GM12878 (cell line): Measurements from ENCODE around the gene GRIK4. TPM values are rescaled to one million over a fixed set of nuclear protein-coding genes. Genes with fewer than 3 reads are reported as not detected.

Experiments used
- ATAC-seq: fragments of 200-7000 bp; cut with Tn5 transposase; 3 replicates; pipeline ENCODE4 v1.9.1; 2020; ENCODE audit warnings: mild to moderate bottlenecking, moderate library complexity
- BruUV-seq: library from RNA; stranded (reverse); fragments of 400-500 nt; replicated peaks from 2 replicates; lab custom pipeline; 2021; lab: Mats Ljungman, UMichigan
- CTCF ChIA-PET: fragments of 300-600 bp; sonication (Branson Sonifier 250); formaldehyde crosslinking; extraction: SDS; loops from one replicate; lab custom pipeline; 2021; ENCODE audit warnings: inconsistent platforms; lab: Yijun Ruan, JAX
- POLR2A ChIA-PET: fragments of 350-600 bp; formaldehyde crosslinking; extraction: SDS; loops from one replicate; lab custom pipeline; 2021; ENCODE audit warnings: inconsistent platforms; lab: Charles Lee
- RAD21 ChIA-PET: fragments of 300-600 bp; sonication (Branson Sonifier 250); formaldehyde crosslinking; loops from one replicate; lab custom pipeline; 2023; ENCODE audit warnings: antibody characterized with exemption; ENCODE audit not compliant: unreplicated experiment; lab: Charles Lee
- SMC1A ChIA-PET: fragments of 300-600 bp; sonication (Branson Sonifier 250); formaldehyde crosslinking; loops from one replicate; lab custom pipeline; 2023; ENCODE audit not compliant: unreplicated experiment, uncharacterized antibody; lab: Charles Lee
- DNase-seq: peaks from one replicate; pipeline ENCODE4 v3.0.0-alpha.2; 2011; ENCODE audit warnings: low read depth, low spot score
- FAIRE-seq: peaks from 3 replicates; lab custom pipeline; 2011; peaks lifted over from hg19 to GRCh38; lab: Jason Lieb, UNC
- H2AFZ ChIP-seq: 2 replicates; pipeline ENCODE4 v1.6.0; 2011; ENCODE audit warnings: low read depth, low read length, control low read depth; ENCODE audit not compliant: control insufficient read depth
- H3K27ac ChIP-seq: 2 replicates; pipeline ENCODE4 v1.5.1; 2011; ENCODE audit warnings: control low read depth; ENCODE audit not compliant: control insufficient read depth, insufficient read depth
- H3K27me3 ChIP-seq, 2 experiments: replicated peaks in 1 of 2; 2 replicates each; pipeline versions ENCODE4 v1.6.0 to v1.6.1; 2011; ENCODE audit warnings: low read length in 1 of 2; ENCODE audit not compliant: control insufficient read depth in 2 of 2, insufficient read depth in 2 of 2
- H3K36me3 ChIP-seq, 2 experiments: 2 replicates each; pipeline ENCODE4 v1.5.1; 2011; ENCODE audit warnings: low read length in 1 of 2; ENCODE audit not compliant: control insufficient read depth in 2 of 2, insufficient read depth in 2 of 2
- H3K4me1 ChIP-seq: 2 replicates; pipeline ENCODE4 v1.6.1; 2011; ENCODE audit warnings: mild to moderate bottlenecking, low read length, moderate library complexity, mixed read lengths; ENCODE audit not compliant: control insufficient read depth, insufficient read depth
- H3K4me2 ChIP-seq: 2 replicates; pipeline ENCODE4 v1.6.0; 2011; ENCODE audit warnings: control low read depth; ENCODE audit not compliant: control insufficient read depth, insufficient read depth
- H3K4me3 ChIP-seq: fragments of 200-600 bp; sonication (generic); 2 replicates; pipeline ENCODE4 v1.5.1; 2016
- H3K79me2 ChIP-seq: 2 replicates; pipeline ENCODE4 v1.6.0; 2011; ENCODE audit warnings: low read length; ENCODE audit not compliant: control insufficient read depth, insufficient read depth
- H3K9ac ChIP-seq: 2 replicates; pipeline ENCODE4 v1.8.0; 2011; ENCODE audit warnings: low read length, control low read depth, mixed read lengths; ENCODE audit not compliant: control insufficient read depth, insufficient read depth
- H3K9me3 ChIP-seq: replicated peaks from 3 replicates; pipeline ENCODE4 v1.5.1; 2011; ENCODE audit warnings: mild to moderate bottlenecking, low read length; ENCODE audit not compliant: control insufficient read depth, insufficient read depth
- H4K20me1 ChIP-seq: 2 replicates; pipeline ENCODE4 v1.6.0; 2011; ENCODE audit not compliant: control insufficient read depth, insufficient read depth
- BCL11A ChIP-seq: IDR thresholded peaks from 2 replicates; pipeline ENCODE4 v1.6.1; 2011; ENCODE audit warnings: low read depth, low read length
- BMI1 ChIP-seq: fragments of 450-650 bp; IDR thresholded peaks from 2 replicates; pipeline ENCODE4 v1.6.1; 2016; ENCODE audit warnings: mild to moderate bottlenecking, moderate library complexity, borderline replicate concordance
- CHD1 ChIP-seq: IDR thresholded peaks from 2 replicates; pipeline ENCODE4 v1.6.1; 2012; ENCODE audit warnings: low read depth, low read length, improper control_type of control experiment
- E2F4 ChIP-seq: IDR thresholded peaks from 2 replicates; pipeline ENCODE4 v1.6.1; 2012; ENCODE audit warnings: low read depth, low read length, improper control_type of control experiment
- HCFC1 ChIP-seq: fragments of 150-350 bp; IDR thresholded peaks from 2 replicates; pipeline ENCODE4 v1.6.1; 2014; ENCODE audit warnings: low read length
- IRF4 ChIP-seq: IDR thresholded peaks from 2 replicates; pipeline ENCODE4 v1.6.1; 2011; ENCODE audit warnings: low read depth, low read length
- JUND ChIP-seq: IDR thresholded peaks from 2 replicates; pipeline ENCODE4 v1.6.1; 2012; ENCODE audit warnings: low read depth, mild to moderate bottlenecking, low read length, improper control_type of control experiment, moderate library complexity
- MAX ChIP-seq: IDR thresholded peaks from 2 replicates; pipeline ENCODE4 v1.6.1; 2012; ENCODE audit warnings: low read depth, low read length, improper control_type of control experiment
- NBN ChIP-seq: fragments of 450-650 bp; IDR thresholded peaks from 2 replicates; pipeline ENCODE4 v1.6.1; 2016
- NFYA ChIP-seq: IDR thresholded peaks from 2 replicates; pipeline ENCODE4 v1.6.1; 2011; ENCODE audit warnings: low read depth, mild to moderate bottlenecking, low read length, improper control_type of control experiment, borderline replicate concordance
- PAX8 ChIP-seq: fragments of 450-650 bp; IDR thresholded peaks from 2 replicates; pipeline ENCODE4 v1.6.1; 2017; ENCODE audit warnings: mild to moderate bottlenecking, moderate library complexity
- SREBF2 ChIP-seq: IDR thresholded peaks from 2 replicates; pipeline ENCODE4 v1.6.1; 2012; ENCODE audit warnings: mild to moderate bottlenecking, low read length
- STAT1 ChIP-seq: fragments of 450-650 bp; conservative IDR thresholded peaks from 2 replicates; pipeline ENCODE4 v1.6.1; 2014; ENCODE audit warnings: antibody characterized with exemption, mild to moderate bottlenecking
- ZNF274 ChIP-seq: IDR thresholded peaks from one replicate; pipeline ENCODE4 v1.8.0; 2011; ENCODE audit not compliant: insufficient read length, insufficient read depth
- WGBS: methylation state at CpG from one replicate; pipeline ENCODE4 v1.1.6; 2016; ENCODE audit warnings: low lambda C conversion rate; ENCODE audit not compliant: insufficient replicate concordance, insufficient coverage; ENCODE audit errors: missing lambda C conversion rate; 5-methylcytosine and 5-hydroxymethylcytosine counted together
- in situ Hi-C: fragments of 300-500 bp; cut with MboI; formaldehyde crosslinking; loops from 9 replicates; pipeline ENCODE4 v1.14.3; 2018; ENCODE audit warnings: mixed read lengths
- intact Hi-C: fragments of 100-400 bp; cut with micrococcal nuclease; formaldehyde crosslinking; loops from one replicate; pipeline ENCODE4 v1.14.2; 2022; ENCODE audit not compliant: unreplicated experiment
- polyA plus RNA-seq, 11 experiments: library from polyadenylated mRNA; depleted of rRNA in 4 of 11; unstranded in 6 of 11; stranded (reverse) in 5 of 11; fragments of >200 nt; fragmentation: Nextera tagmentation in 4 of 11; fragmentation: Illumina TruSeq in 1 of 11; extraction: Ambion mirVana in 4 of 11; extraction: Trizol in 1 of 11; gene quantifications; 1 replicate in 1 of 11; 2 replicates in 10 of 11; pipeline versions ENCODE4 v1.2.1 to v1.2.3, GENCODE V29; 2011 to 2016; ENCODE audit warnings: inconsistent platforms in 2 of 11, missing spikeins in 2 of 11, low read depth in 1 of 11
- total RNA-seq, 4 experiments: library from RNA; depleted of rRNA in 3 of 4; stranded (reverse); fragments of >200 nt in 3 of 4; fragmentation: Illumina TruSeq in 1 of 4; extraction: Trizol in 1 of 4; gene quantifications; 2 replicates each; pipeline versions ENCODE4 v1.2.1 to v1.2.3, GENCODE V29; 2013 to 2021

GRIK4 gene
- total and polyA plus RNA-seq, 10 of the 15 experiments (the other 5 are each of a cell fraction or from before 2014, with no cell fraction given), result 0.33 to 3.6 (median 0.72) TPM

- TF ChIP-seq MAX, result no peak
- no peak for TF ChIP-seq IRF4
- TF ChIP-seq SREBF2, result no peak
- TF ChIP-seq ZNF274, result no peak
- no peak for TF ChIP-seq PAX8
- no peak for TF ChIP-seq NFYA
- TF ChIP-seq E2F4, result no peak
- TF ChIP-seq BCL11A, result no peak
- no peak for TF ChIP-seq STAT1
These were observed 183.2 kb downstream of the GRIK4 start (continued) for GRCh38 chr11:120694726-120695125.

- H3K4me3 ChIP-seq, result no peak overlapping the region
- RAD21 ChIA-PET, result interaction anchor here (1.3 to 2.1 kb wide), 2 partner anchors 20 to 112 kb away, joined by 3 to 7 read pairs; no protein-coding TSS in a partner anchor
- in situ Hi-C loops (no loop called here), intact Hi-C loops (no loop called here)
- ATAC-seq (no peak), FAIRE-seq (no peak), DNase-seq (no peak)
- CTCF ChIA-PET, result interaction anchor here (1.1 to 5.9 kb wide), 5 partner anchors 9 to 233 kb away, joined by 3 to 32 read pairs (median 6); no protein-coding TSS in a partner anchor
- BruUV-seq, result no TSS peak
- H2AFZ ChIP-seq, result no peak overlapping the region
- no peak overlapping the region for H3K27ac ChIP-seq
- H4K20me1 ChIP-seq, result no peaks in the 10 kb centered on the region
- no peaks in the 10 kb centered on the region; a peak in 1 of 4 replicates for H3K36me3 ChIP-seq
- SMC1A ChIA-PET, result no interaction called here
- no peaks in the 10 kb centered on the region for H3K27me3 ChIP-seq
- no peaks in the 10 kb centered on the region for H3K9me3 ChIP-seq
- no peaks in the 10 kb centered on the region; the same call in 1 of the 2 replicates for H3K4me1 ChIP-seq
- no peak for TF ChIP-seq JUND
- no peak for TF ChIP-seq BMI1
- no peak for TF ChIP-seq HCFC1
- TF ChIP-seq CHD1, result no peak
- TF ChIP-seq NBN, result no peak
- H3K4me2 ChIP-seq, result no peak overlapping the region
- H3K79me2 ChIP-seq, result no peaks in the 10 kb centered on the region
- no peak overlapping the region for H3K9ac ChIP-seq
- 55% methylated on average over 8 of the region's 8 CpGs for WGBS
- POLR2A ChIA-PET, result no interaction called here
These were observed 183.9 kb downstream of the GRIK4 start for GRCh38 chr11:120695426-120695825.
